Nephron progenitor cell (in vitro differentiated cells): ENCODE measurements around the gene ST3GAL4.
A peak's percentile ranks its signal among the peaks of the same experiment; 100 is the strongest.

Experiments
- DNase-seq: peaks from one replicate; pipeline ENCODE4 v3.0.0; 2021
- H3K27ac Mint-ChIP-seq: 2 replicates; pipeline ENCODE4 v1.8.0; 2021; ENCODE audit warnings: mild to moderate bottlenecking, moderate library complexity, mixed read lengths
- H3K27me3 Mint-ChIP-seq: 2 replicates; pipeline ENCODE4 v1.8.0; 2021; ENCODE audit warnings: mild to moderate bottlenecking, low read depth, mixed read lengths; ENCODE audit not compliant: poor library complexity
- H3K36me3 Mint-ChIP-seq: 2 replicates; pipeline ENCODE4 v1.8.0; 2021; ENCODE audit warnings: low read depth, mixed read lengths
- H3K4me1 Mint-ChIP-seq: 2 replicates; pipeline ENCODE4 v1.8.0; 2021; ENCODE audit warnings: mixed read lengths
- H3K4me3 Mint-ChIP-seq: 2 replicates; pipeline ENCODE4 v1.8.0; 2021; ENCODE audit warnings: mild to moderate bottlenecking, moderate library complexity, mixed read lengths
- H3K9me3 Mint-ChIP-seq: 2 replicates; pipeline ENCODE4 v1.8.0; 2021; ENCODE audit warnings: mild to moderate bottlenecking, moderate library complexity, mixed read lengths
- TF ChIP-seq, protein P1 (sequence below): fragments of 200-600 bp; sonication (generic); IDR thresholded peaks from 2 replicates; pipeline ENCODE4 v1.5.0; 2021; ENCODE audit warnings: antibody characterized with exemption

The ST3GAL4 gene

DNA sequence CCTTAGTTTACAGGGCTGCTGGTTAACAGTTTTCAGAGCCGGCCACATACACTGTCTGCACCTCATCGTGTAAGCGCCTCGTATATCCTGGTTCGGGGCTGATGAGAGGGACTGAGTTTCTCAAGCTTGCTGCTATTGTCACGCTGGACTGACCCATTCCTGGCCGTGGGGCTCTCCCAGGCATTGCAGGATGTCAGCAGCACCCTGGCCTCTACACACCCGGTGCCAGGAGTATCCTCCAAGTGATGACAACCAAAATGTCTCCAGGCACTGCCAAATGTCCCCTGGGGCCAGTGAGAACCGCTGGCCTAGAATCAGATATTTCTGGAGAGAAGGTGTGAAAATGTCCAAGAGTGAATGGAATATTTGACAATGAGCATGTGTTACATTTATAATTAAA is 82.8 kb downstream of the ST3GAL4 start:
- Mint-ChIP-seq H3K4me1 (peaks cover 63% of the 10 kb centered on the region), H3K27me3 (peaks cover 19% of the 10 kb centered on the region), H3K36me3 (no peaks in the 10 kb centered on the region), H3K4me3 (no peak overlapping the region), H3K27ac (no peak overlapping the region), H3K9me3 (no peaks in the 10 kb centered on the region)
- TF ChIP-seq, protein P1, sequence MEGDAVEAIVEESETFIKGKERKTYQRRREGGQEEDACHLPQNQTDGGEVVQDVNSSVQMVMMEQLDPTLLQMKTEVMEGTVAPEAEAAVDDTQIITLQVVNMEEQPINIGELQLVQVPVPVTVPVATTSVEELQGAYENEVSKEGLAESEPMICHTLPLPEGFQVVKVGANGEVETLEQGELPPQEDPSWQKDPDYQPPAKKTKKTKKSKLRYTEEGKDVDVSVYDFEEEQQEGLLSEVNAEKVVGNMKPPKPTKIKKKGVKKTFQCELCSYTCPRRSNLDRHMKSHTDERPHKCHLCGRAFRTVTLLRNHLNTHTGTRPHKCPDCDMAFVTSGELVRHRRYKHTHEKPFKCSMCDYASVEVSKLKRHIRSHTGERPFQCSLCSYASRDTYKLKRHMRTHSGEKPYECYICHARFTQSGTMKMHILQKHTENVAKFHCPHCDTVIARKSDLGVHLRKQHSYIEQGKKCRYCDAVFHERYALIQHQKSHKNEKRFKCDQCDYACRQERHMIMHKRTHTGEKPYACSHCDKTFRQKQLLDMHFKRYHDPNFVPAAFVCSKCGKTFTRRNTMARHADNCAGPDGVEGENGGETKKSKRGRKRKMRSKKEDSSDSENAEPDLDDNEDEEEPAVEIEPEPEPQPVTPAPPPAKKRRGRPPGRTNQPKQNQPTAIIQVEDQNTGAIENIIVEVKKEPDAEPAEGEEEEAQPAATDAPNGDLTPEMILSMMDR: no peak
- DNase-seq: no peak

DNA sequence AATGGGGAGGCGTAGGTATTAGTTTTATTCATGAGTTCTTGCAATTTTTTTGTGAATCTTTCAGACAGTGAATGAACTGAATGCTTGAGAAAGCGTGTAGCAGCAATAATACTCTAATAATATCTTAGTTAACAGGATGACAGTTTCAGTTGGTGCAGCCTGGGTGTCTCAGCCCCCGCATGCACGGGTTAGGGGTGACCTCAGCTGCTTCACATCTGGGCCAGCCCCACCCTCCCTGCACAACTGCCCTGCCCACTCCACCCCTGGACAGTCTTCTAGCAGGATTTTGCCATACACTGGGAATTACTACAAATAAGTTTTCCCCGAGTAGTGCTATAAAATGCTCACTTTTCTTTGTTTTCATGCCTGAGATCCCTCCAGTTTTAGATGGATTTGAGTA is 83.2 kb downstream of the ST3GAL4 start:
- H3K27ac Mint-ChIP-seq: no peak overlapping the region
- no peaks in the 10 kb centered on the region for H3K36me3 Mint-ChIP-seq
- H3K27me3 Mint-ChIP-seq: peaks cover 19% of the 10 kb centered on the region
- DNase-seq: no peak
- peaks cover 63% of the 10 kb centered on the region for H3K4me1 Mint-ChIP-seq
- TF ChIP-seq, protein P1: no peak
- no peak overlapping the region for H3K4me3 Mint-ChIP-seq
- H3K9me3 Mint-ChIP-seq: no peaks in the 10 kb centered on the region

DNA sequence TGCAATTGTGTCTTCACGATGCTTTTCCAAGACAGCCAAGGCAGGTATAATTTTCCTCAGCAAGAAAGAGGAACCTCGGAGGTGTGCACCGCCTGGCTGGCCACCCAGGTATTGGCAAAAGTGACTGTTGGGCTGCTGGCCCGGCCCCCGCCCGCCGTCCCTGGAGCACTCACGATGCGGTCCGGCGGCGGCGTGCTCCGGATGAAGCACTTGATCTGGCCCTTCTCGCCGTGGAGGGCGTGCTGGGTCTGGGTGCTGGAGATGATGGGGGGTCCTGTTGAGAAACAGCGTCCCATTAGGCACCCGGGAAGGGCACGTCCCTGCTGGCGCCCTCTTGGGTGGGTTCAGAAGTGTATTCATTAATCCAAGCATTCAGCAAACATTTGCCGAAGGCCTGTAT is 84.8 kb downstream of the ST3GAL4 start:
- DNase-seq: no peak
- Mint-ChIP-seq H3K27ac (no peak overlapping the region), H3K27me3 (peaks cover 22% of the 10 kb centered on the region), H3K4me3 (peak overlapping the region; percentile 29), H3K4me1 (peaks cover 50% of the 10 kb centered on the region), H3K36me3 (no peaks in the 10 kb centered on the region), H3K9me3 (no peaks in the 10 kb centered on the region)
- TF ChIP-seq, protein P1: no peak

DNA sequence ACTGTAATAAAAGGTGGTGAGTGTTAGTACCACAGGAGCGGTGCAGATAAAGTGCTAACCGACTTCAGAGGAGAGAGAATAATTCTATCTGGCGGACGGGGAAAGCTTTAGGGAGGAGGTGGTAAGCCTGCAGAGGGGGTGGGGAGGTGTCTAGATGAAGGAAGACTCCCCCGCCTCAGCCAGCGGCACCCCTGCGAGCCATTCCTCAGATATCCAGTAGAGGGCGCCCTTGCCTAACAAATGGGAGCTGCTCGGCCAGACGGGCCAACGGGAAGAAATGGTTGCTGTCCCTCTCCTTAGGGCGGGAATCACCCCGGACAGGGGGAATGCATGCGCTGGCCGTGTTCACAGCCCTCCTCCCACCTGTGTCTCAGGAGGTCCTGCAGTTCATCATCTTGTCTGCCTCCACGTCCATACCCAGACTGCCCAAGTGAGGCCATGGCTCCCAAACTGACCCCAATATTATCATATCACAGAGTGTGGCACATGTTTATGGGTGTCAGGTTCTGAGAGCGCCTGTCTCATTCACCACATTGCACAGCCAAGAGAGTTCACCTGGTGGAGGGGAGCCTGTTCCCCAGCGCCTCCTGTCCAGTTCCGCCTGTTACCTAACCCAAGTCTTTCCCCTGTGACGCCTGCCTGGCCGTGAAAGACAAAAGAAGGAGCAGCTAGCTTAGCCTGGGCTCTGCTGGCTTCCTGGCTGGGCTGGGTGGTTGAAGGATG is 85.5 kb downstream of the ST3GAL4 start:
- peaks cover 22% of the 10 kb centered on the region for H3K27me3 Mint-ChIP-seq
- H3K36me3 Mint-ChIP-seq: no peaks in the 10 kb centered on the region
- no peaks in the 10 kb centered on the region for H3K9me3 Mint-ChIP-seq
- peak; percentile 92 for DNase-seq
- TF ChIP-seq, protein P1: peak; percentile 98
- H3K27ac Mint-ChIP-seq: no peak overlapping the region
- peak overlapping the region; percentile 29 for H3K4me3 Mint-ChIP-seq
- H3K4me1 Mint-ChIP-seq: peaks cover 49% of the 10 kb centered on the region

DNA sequence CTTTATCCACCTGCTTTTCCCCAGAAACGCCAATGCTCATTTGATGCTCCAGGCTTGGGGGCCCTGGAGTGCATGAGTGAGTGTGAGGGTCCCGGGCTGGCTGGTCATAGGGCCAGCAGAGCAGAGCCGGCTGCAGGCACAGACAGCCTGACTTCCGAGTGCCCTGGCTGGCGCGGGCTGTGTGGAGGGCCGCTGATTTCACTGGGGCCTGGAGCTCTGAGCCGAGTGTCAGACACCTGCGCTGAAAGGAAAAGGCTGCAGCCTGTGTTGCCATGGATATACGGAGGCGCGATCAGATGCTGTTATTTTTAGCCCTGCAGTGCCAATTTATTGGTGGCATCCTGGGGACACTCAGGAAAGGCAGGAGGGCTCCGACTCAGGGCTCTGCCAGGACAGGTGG is 87.6 kb downstream of the ST3GAL4 start:
- TF ChIP-seq, protein P1: no peak
- Mint-ChIP-seq H3K36me3 (no peaks in the 10 kb centered on the region), H3K27ac (no peak overlapping the region), H3K9me3 (no peaks in the 10 kb centered on the region), H3K4me3 (no peak overlapping the region), H3K27me3 (peaks cover 22% of the 10 kb centered on the region), H3K4me1 (peaks cover 49% of the 10 kb centered on the region)
- no peak for DNase-seq

DNA sequence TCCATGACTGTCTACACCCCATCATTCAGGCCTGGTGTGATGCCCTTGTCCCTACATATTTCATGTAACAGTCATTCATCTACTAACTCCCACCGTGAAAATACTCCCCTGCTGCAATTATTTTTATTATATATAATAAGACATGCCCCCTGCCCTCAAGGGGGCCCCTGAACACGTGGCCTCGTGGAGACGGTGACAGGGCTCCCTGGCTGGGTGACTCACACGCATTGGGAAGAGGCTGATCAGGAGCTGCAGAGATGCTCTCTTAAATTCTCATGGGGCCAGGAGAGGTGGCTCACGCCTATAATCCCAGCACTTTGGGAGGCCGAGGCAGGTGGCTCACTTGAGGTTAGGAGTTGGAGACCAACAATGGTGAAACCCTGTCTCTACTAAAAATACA is 88.6 kb downstream of the ST3GAL4 start:
- Mint-ChIP-seq H3K9me3 (no peaks in the 10 kb centered on the region), H3K36me3 (no peaks in the 10 kb centered on the region), H3K27me3 (peaks cover 17% of the 10 kb centered on the region), H3K27ac (no peak overlapping the region), H3K4me1 (peaks cover 41% of the 10 kb centered on the region), H3K4me3 (no peak overlapping the region)
- DNase-seq: no peak
- TF ChIP-seq, protein P1: no peak
